Measurements from ENCODE around the gene TNF.

The TNF gene

GRCh38 chr6:31575335-31575901 is at the start of gene TNF:
Gene TNF, plus strand, starts transcription at chr6:31575565. Its CDS starts 177 bp downstream, at chr6:31575742.
- peak in 1 of 2 donors; percentile 79 for DNase-seq (ENCODE audit: low read depth in 2 of 2)

DNA sequence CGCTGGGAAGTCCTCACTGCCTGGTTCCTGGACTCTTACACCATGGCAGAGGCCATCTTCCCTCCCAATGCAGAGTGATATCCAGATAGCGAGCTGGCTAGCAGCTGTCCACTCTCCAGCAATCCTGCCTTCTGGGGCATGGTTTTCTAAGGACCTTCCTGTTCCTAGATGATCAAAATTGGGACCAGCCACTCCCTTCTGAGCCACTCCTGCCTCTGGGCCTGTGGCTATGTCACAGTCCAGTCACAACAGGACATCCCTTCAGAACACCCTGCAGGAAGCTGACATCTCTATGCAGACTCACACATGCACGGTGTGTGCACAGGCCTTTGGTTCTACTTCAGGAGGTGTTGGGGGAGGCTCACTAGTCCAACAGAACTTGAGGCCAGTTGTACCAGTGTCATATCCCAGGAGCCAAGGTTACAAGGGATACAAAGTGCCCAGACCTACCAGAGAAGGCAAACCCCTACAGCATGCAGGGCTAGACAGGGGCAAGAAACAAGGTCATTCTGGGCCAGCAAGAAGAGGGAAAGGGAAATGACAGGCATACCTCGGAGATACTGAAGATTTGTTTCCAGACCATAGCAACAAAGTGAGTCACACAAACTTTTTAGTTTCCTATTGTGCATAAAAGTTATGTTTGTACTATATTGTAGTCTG is 49.3 kb upstream of the TNF start:
- DNase-seq (ENCODE audit: low read depth in 2 of 2): no peak

- no peak for DNase-seq (ENCODE audit: low read depth in 2 of 2)
Measured at GRCh38 chr6:31528307-31528777, 47.0 kb upstream of the TNF start.

DNA sequence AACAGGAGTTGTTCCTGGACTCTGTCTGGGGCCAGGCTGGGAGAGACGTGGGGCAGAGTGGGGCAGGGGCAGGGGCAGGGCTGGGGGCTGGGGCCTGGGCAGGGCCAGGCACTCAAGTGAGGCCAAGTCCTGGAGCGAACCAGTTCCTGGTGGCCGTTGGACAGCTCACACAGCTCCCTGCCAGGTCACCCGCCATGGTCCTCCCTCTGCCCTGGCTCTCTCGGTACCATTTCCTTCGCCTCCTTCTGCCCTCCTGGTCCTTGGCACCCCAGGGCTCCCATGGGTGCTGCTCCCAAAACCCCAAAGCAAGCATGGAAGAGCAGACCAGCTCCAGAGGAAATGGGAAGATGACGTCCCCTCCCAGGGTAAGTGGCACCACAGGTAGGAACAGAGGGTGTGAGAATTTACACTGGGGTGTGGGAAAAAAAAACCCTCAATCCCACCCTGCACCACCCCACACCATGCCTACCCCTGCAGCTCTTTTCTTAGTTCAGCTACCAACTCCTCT is 46.5 kb upstream of the TNF start, which contains the start of gene MCCD1:
MCCD1 (plus strand) TSS at position 142 of the 508 bp plus-strand sequence; CDS start at position 195, 53 bp downstream.
- no peak for DNase-seq (ENCODE audit: low read depth in 2 of 2)

GRCh38 chr6:31529329-31530150 is 45.8 kb upstream of the TNF start:
- no peak for DNase-seq (ENCODE audit: low read depth in 2 of 2)

DNA sequence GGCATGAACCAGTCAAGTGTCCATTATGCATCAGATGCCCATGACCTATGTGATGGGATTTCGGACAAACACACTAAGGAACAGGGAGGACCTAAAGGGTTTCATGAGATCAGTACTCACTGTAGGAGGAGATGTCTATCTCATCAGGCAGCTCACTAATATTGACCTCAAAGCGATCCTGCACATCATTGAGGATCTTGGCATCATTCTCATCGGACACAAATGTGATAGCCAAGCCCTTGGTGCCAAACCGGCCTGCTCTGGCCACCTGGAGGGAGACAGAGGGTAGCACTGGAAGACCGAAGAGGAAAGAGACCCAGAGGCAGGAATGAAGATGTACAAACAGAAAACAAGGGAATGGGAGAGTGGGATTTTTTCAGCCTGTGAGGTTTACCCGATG is 44.7 kb upstream of the TNF start:
- no peak for DNase-seq (ENCODE audit: low read depth in 2 of 2)

- no peak for DNase-seq (ENCODE audit: low read depth in 2 of 2)
Measured at GRCh38 chr6:31531162-31531561, 44.2 kb upstream of the TNF start.

- no peak for DNase-seq (ENCODE audit: low read depth in 2 of 2)
Measured at GRCh38 chr6:31531771-31532643, 43.4 kb upstream of the TNF start.

GRCh38 chr6:31532644-31533454 is 42.5 kb upstream of the TNF start:
- no peak for DNase-seq (ENCODE audit: low read depth in 2 of 2)

GRCh38 chr6:31533455-31533841 is 41.9 kb upstream of the TNF start:
- DNase-seq (ENCODE audit: low read depth in 2 of 2): no peak

GRCh38 chr6:31534011-31534410 is 41.4 kb upstream of the TNF start:
- no peak for DNase-seq (ENCODE audit: low read depth in 2 of 2)

DNA sequence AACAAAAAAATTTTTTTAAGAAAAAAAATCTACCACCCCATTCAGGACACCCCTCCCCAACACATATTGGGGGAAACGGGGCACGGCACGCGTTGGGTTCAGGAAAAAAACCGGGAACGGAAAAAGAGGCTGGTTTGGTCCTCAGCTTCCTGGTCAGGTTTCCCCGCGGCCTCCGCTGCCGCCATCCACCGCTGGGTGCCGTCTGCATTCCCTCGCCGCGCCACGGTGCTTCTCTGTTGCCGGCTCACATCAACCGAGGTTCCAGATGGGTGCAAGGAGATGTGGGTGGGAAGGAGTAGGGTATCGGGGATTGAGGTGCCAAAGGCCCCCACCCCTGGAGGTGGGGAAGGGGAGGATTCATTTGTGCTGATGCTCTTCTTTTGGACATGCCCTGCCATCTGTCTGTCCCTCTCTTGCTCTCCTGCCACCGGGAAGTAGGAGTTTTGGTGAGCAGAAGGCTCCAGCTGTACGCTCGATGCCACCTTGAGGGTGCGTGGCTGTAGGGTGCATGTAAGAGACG is 40.8 kb upstream of the TNF start:
- no peak for DNase-seq (ENCODE audit: low read depth in 2 of 2)

- no peak for DNase-seq (ENCODE audit: low read depth in 2 of 2)
Measured at GRCh38 chr6:31535538-31536324, 39.6 kb upstream of the TNF start.

DNA sequence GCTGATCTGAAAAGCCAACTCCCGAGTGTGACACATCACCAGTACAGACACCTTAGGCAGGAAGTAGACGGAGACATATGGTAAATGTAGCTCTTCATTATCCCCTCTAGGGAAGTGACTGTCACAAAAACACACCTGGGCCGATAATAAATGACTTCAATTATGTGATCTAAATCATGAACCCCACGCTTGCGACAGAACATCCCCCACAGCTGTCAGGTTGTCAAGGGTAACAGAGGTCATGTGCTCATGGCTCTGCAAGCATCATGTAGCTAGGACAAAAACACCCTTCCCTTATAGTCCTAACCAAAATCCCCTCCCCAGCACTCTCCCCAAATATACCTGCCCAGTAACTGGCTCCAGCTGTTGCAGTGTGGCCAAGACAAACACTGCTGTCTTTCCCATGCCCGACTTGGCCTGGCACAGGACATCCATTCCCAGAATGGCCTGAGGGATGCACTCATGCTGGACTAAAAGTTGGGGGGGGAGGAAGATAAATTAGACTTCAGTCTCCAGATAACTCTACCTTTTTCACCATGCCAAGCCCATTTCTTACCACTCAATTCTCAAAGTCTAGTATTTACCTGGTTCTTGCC is 36.5 kb upstream of the TNF start:
- DNase-seq (ENCODE audit: low read depth in 2 of 2): no peak

- DNase-seq (ENCODE audit: low read depth in 2 of 2): no peak
Measured at GRCh38 chr6:31540640-31541039, 34.7 kb upstream of the TNF start.

GRCh38 chr6:31541059-31541657 is 34.2 kb upstream of the TNF start:
- peak in 1 of 2 donors; percentile 51 for DNase-seq (ENCODE audit: low read depth in 2 of 2)

DNA sequence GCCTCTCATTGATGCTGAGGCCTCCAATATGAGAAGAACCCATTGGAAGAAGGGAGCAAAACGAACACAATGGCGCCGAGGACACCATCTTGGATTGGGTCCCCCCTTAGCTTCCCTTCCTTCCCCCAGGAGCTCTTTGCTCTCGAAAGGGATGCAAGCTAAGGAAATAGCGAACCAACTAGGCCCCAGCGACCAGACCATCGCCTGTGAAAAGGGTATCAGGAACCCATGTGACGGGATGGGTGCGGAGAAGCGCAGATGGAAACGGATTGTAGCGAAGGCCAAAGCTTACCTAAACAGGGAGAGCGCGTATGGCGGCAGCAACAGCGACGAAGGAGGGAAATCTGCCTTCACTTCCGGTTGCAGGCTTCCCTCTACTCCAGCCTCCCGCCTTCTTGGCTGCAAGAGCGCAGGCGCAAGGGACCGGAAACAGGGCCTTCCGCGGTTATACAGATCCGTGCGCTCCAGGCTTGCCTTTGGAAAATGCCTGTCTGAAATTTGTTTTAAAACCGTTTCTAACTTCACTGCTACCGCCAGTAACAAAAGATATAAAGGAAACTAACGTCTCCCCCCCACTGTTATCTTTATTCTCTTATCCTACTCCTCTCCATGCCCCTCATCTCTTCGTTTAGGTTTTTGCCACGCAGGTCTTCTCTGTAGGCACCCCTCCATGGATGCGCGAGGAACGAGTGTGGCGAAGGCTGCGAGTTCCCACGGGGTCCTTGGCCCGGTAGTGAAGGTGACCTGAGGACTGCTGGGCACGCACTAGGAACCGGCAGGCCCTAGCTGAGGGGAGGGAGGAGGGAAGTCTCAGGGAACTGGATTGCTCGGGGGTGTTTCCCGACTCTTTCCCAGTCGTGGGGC is 33.5 kb upstream of the TNF start, which contains the start of gene DDX39B:
DDX39B (minus strand) TSS at position 346 of the 864 bp plus-strand sequence. CDS start 1,471 bp downstream, outside the sequence.
- peak; percentile 85 to 90 for DNase-seq (ENCODE audit: low read depth in 2 of 2)

DNA sequence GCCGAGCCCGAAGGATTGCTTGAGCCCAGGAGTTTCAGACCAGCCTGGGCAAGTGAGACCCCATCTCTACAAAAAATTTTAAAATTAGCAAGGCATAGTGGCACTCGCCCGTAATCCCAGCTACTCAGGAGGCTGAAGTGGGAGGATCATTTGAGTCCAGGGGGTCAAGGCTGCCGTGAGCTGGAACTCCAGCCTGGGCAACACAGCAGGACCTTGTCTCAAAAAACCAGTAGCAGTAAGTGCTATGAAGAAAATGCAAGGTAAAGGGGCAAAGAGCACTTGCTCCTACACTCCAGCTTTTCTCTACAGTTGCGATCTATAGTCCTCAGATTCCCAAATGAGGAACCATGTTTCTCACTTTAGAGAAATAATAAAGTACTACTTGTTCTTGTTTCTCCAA is 31.7 kb upstream of the TNF start:
- no peak for DNase-seq (ENCODE audit: low read depth in 2 of 2)
